GM23338 (cell line): ENCODE data around the gene ERBB3. TPM values are rescaled to one million over a fixed set of nuclear protein-coding genes. Genes with fewer than 3 reads are reported as not detected.
A peak's percentile ranks its signal among the peaks of the same experiment; 100 is the strongest.

Experiments
- EZH2 ChIP-seq: fragments of 200-600 bp; sonication (generic); IDR thresholded peaks from one replicate; pipeline ENCODE4 v1.8.0; 2017; ENCODE audit warnings: antibody characterized with exemption, mild to moderate bottlenecking, low read depth; ENCODE audit not compliant: unreplicated experiment
- EZH2phosphoT487 ChIP-seq: fragments of 200-600 bp; sonication (generic); IDR thresholded peaks from one replicate; pipeline ENCODE4 v1.8.1; 2018; ENCODE audit warnings: antibody characterized with exemption; ENCODE audit not compliant: unreplicated experiment
- NANOG ChIP-seq: IDR thresholded peaks from 2 replicates; pipeline ENCODE4 v1.6.1; 2016; ENCODE audit warnings: antibody characterized with exemption, borderline replicate concordance
- POLR2AphosphoS5 ChIP-seq: IDR thresholded peaks from 2 replicates; pipeline ENCODE4 v1.6.1; 2016; ENCODE audit warnings: antibody characterized with exemption, low read depth
- ZNF114 ChIP-seq: fragments of 250-450 bp; sonication (Bioruptor Pico); IDR thresholded peaks from 2 replicates; pipeline ENCODE4 v1.5.0; 2020; ENCODE audit warnings: mild to moderate bottlenecking, moderate library complexity
- polyA plus RNA-seq: library from polyadenylated mRNA; unstranded; fragments of >200 nt; fragmentation: Nextera tagmentation; extraction: Ambion mirVana; gene quantifications from 2 replicates; pipeline ENCODE4 v1.2.1, GENCODE V29; 2016
- total RNA-seq: library from RNA; depleted of rRNA; stranded (reverse); fragments of >200 nt; shearing (Covaris generic); gene quantifications from 2 replicates; pipeline ENCODE4 v1.2.3, GENCODE V29; 2014
- TF ChIP-seq, protein P1 (sequence below): fragments of 250-450 bp; sonication (Bioruptor Pico); IDR thresholded peaks from 2 replicates; pipeline ENCODE4 v1.5.0; 2020; ENCODE audit warnings: mild to moderate bottlenecking, moderate library complexity
- TF ChIP-seq, protein P2 (sequence below): IDR thresholded peaks from 2 replicates; pipeline ENCODE4 v1.6.1; 2016; ENCODE audit warnings: antibody characterized with exemption

The ERBB3 gene
- total and polyA plus RNA-seq, 2 experiments from 2014 or later: 21.0 to 54.4 TPM

DNA sequence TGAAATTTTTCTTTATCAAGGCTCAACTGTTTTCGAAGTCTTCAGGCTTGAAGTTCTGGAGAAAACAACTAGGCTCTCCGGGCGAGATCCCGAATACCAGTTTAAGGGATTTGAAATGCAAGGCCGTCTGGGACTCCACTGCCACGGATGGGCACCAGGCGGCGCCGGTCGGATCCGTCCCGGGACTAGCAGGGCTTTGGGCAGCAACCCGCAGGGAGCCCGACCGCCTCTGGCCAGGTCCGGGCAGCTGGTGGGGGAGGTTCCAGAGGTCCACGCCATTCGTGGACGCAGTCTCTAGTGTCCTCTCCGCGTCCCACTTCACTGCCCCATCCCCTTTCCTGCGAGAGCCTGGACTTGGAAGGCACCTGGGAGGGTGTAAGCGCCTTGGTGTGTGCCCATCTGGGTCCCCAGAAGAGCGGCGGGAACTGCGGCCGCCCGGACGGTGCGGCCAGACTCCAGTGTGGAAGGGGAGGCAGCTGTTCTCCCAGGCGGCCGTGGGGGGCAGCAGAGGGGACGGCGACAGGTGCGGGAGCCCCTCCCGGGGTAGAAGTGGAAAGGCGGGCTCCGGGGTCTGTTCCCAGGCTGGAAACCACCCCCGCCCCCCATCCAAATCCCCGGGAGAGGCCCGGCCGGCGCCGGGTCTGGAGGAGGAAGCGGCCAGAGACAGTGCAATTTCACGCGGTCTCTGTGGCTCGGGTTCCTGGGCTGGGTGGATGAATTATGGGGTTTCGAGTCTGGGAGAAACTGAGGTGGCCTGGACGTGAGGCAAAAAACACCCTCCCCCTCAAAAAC lies 838 bp upstream of the ERBB3 start (continued):
- TF ChIP-seq, protein P1, sequence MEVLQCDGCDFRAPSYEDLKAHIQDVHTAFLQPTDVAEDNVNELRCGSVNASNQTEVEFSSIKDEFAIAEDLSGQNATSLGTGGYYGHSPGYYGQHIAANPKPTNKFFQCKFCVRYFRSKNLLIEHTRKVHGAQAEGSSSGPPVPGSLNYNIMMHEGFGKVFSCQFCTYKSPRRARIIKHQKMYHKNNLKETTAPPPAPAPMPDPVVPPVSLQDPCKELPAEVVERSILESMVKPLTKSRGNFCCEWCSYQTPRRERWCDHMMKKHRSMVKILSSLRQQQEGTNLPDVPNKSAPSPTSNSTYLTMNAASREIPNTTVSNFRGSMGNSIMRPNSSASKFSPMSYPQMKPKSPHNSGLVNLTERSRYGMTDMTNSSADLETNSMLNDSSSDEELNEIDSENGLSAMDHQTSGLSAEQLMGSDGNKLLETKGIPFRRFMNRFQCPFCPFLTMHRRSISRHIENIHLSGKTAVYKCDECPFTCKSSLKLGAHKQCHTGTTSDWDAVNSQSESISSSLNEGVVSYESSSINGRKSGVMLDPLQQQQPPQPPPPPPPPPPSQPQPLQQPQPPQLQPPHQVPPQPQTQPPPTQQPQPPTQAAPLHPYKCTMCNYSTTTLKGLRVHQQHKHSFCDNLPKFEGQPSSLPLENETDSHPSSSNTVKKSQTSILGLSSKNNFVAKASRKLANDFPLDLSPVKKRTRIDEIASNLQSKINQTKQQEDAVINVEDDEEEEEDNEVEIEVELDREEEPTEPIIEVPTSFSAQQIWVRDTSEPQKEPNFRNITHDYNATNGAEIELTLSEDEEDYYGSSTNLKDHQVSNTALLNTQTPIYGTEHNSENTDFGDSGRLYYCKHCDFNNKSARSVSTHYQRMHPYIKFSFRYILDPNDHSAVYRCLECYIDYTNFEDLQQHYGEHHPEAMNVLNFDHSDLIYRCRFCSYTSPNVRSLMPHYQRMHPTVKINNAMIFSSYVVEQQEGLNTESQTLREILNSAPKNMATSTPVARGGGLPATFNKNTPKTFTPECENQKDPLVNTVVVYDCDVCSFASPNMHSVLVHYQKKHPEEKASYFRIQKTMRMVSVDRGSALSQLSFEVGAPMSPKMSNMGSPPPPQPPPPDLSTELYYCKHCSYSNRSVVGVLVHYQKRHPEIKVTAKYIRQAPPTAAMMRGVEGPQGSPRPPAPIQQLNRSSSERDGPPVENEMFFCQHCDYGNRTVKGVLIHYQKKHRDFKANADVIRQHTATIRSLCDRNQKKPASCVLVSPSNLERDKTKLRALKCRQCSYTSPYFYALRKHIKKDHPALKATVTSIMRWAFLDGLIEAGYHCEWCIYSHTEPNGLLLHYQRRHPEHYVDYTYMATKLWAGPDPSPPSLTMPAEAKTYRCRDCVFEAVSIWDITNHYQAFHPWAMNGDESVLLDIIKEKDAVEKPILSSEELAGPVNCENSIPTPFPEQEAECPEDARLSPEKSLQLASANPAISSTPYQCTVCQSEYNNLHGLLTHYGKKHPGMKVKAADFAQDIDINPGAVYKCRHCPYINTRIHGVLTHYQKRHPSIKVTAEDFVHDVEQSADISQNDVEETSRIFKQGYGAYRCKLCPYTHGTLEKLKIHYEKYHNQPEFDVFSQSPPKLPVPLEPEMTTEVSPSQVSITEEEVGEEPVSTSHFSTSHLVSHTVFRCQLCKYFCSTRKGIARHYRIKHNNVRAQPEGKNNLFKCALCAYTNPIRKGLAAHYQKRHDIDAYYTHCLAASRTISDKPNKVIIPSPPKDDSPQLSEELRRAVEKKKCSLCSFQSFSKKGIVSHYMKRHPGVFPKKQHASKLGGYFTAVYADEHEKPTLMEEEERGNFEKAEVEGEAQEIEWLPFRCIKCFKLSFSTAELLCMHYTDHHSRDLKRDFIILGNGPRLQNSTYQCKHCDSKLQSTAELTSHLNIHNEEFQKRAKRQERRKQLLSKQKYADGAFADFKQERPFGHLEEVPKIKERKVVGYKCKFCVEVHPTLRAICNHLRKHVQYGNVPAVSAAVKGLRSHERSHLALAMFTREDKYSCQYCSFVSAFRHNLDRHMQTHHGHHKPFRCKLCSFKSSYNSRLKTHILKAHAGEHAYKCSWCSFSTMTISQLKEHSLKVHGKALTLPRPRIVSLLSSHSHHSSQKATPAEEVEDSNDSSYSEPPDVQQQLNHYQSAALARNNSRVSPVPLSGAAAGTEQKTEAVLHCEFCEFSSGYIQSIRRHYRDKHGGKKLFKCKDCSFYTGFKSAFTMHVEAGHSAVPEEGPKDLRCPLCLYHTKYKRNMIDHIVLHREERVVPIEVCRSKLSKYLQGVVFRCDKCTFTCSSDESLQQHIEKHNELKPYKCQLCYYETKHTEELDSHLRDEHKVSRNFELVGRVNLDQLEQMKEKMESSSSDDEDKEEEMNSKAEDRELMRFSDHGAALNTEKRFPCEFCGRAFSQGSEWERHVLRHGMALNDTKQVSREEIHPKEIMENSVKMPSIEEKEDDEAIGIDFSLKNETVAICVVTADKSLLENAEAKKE (CRISPR knock-in tag): no peak
- TF ChIP-seq EZH2: no peak
- no peak for TF ChIP-seq NANOG
- TF ChIP-seq, protein P2, sequence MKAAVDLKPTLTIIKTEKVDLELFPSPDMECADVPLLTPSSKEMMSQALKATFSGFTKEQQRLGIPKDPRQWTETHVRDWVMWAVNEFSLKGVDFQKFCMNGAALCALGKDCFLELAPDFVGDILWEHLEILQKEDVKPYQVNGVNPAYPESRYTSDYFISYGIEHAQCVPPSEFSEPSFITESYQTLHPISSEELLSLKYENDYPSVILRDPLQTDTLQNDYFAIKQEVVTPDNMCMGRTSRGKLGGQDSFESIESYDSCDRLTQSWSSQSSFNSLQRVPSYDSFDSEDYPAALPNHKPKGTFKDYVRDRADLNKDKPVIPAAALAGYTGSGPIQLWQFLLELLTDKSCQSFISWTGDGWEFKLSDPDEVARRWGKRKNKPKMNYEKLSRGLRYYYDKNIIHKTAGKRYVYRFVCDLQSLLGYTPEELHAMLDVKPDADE: no peak
- TF ChIP-seq EZH2phosphoT487: no peak
- peak; percentile 67 for TF ChIP-seq POLR2AphosphoS5
- no peak for TF ChIP-seq ZNF114
